ENCODE measurements around the gene MAP3K21. TPM values are rescaled to one million over a fixed set of nuclear protein-coding genes. Genes with fewer than 3 reads are reported as not detected.

The MAP3K21 gene
- total and polyA plus RNA-seq, 2 donors (not counting 1 experiment from before 2014, with no cell fraction given) = 0.07 to 0.17 TPM

DNA sequence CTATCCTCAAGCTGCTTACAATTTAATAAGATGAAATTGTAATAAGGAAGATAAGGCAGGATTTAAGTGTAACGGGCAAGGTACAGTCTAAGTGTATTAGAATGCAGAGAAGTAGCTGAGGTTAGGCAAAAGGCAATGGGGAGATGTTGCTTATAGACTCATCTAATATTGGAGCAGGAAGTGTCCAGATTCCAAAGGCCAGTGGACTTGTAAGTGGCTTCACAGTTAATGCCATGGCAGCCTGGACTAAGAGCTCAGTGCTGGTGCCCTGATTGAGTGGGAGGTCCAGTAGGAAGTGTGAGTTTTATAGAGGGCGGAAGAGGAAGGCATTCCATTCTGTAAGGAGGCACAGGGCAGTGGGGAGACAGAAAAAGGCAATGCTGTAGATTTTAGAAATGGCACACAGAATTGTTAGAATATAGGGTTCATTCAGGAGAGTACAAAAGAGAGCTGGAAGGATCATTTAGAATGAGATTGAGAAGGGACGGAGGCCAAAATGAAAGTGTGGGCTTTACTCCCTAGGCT is 12.6 kb downstream of the MAP3K21 start:
- Histone ChIP-seq H3K9me3 (ENCODE audit: control insufficient read depth, insufficient read depth, low read depth, low read length) (no peaks in the 10 kb centered on the region), H2AFZ (ENCODE audit: low read length) (no peak overlapping the region), H3K79me2 (ENCODE audit: control insufficient read depth, insufficient read depth, low read length) (no peaks in the 10 kb centered on the region), H3K27me3 (ENCODE audit: control insufficient read depth, insufficient read depth, low read length) (no peaks in the 10 kb centered on the region), H3K9ac (ENCODE audit: insufficient read depth, low read length) (no peak overlapping the region), H3K4me3 (replicated peaks in 1 of 4; ENCODE audit: control extremely low read depth in 1 of 4, insufficient read depth in 1 of 4, low read depth in 3 of 4, low read length in 4 of 4) (no peak overlapping the region), H3K27ac (ENCODE audit: insufficient read depth, low read length) (no peak overlapping the region), H4K20me1 (ENCODE audit: control insufficient read depth, extremely low read depth, insufficient read depth, low read length) (no peaks in the 10 kb centered on the region), H3K4me2 (ENCODE audit: extremely low read depth, insufficient read depth, low read length) (no peak overlapping the region), H3K36me3 (ENCODE audit: control insufficient read depth, insufficient read depth, low read length) (no peaks in the 10 kb centered on the region), H3K4me1 (ENCODE audit: control insufficient read depth, extremely low read depth, insufficient read depth, low read length) (no peaks in the 10 kb centered on the region)
- DNase-seq (ENCODE audit: low read depth in 2 of 2) = no peak
- no peak for TF ChIP-seq EZH2 (IDR thresholded peaks at IDR 0.05; ENCODE audit: low read length, missing control alignments)
- TF ChIP-seq, protein P1, sequence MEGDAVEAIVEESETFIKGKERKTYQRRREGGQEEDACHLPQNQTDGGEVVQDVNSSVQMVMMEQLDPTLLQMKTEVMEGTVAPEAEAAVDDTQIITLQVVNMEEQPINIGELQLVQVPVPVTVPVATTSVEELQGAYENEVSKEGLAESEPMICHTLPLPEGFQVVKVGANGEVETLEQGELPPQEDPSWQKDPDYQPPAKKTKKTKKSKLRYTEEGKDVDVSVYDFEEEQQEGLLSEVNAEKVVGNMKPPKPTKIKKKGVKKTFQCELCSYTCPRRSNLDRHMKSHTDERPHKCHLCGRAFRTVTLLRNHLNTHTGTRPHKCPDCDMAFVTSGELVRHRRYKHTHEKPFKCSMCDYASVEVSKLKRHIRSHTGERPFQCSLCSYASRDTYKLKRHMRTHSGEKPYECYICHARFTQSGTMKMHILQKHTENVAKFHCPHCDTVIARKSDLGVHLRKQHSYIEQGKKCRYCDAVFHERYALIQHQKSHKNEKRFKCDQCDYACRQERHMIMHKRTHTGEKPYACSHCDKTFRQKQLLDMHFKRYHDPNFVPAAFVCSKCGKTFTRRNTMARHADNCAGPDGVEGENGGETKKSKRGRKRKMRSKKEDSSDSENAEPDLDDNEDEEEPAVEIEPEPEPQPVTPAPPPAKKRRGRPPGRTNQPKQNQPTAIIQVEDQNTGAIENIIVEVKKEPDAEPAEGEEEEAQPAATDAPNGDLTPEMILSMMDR (conservative IDR thresholded peaks at IDR 0.05 in 1 of 2, IDR thresholded peaks at IDR 0.05 in 1 of 2; ENCODE audit: low read depth in 1 of 2, low read length in 2 of 2) = no peak

DNA sequence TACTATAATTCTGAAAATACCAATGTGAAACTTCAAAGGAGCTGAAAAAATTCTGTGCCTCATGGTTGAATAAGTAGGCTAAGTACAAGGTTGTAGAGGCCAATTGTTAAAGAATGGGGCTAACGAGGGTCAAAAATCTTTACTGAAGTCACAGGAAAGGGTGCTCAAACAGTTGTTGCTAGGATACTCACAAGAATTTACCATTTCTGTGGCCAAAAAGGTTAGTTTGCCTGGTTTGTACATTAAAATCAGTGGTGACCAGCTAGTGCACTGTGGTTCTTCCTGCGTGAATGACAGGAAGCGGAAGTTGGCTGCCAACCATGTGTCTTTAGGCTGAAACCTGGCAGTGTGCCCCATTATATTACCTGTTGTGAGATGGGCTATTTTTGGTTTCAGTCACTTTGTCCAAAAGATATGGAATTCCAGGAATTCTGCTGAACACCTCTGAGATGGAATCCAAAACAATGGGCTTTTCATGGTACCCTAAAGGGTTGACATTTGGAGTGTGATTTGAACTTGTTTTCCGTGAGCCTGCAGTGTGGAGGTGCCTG is 13.5 kb downstream of the MAP3K21 start:
- H3K4me3 ChIP-seq (replicated peaks in 1 of 4; ENCODE audit: control extremely low read depth in 1 of 4, insufficient read depth in 1 of 4, low read depth in 3 of 4, low read length in 4 of 4) = no peak overlapping the region
- no peak for TF ChIP-seq EZH2 (IDR thresholded peaks at IDR 0.05; ENCODE audit: low read length, missing control alignments)
- TF ChIP-seq, protein P1 (conservative IDR thresholded peaks at IDR 0.05 in 1 of 2, IDR thresholded peaks at IDR 0.05 in 1 of 2; ENCODE audit: low read depth in 1 of 2, low read length in 2 of 2) = no peak
- H3K4me1 ChIP-seq (ENCODE audit: control insufficient read depth, extremely low read depth, insufficient read depth, low read length) = no peaks in the 10 kb centered on the region
- H4K20me1 ChIP-seq (ENCODE audit: control insufficient read depth, extremely low read depth, insufficient read depth, low read length) = no peaks in the 10 kb centered on the region
- no peaks in the 10 kb centered on the region for H3K36me3 ChIP-seq (ENCODE audit: control insufficient read depth, insufficient read depth, low read length)
- H3K9ac ChIP-seq (ENCODE audit: insufficient read depth, low read length) = no peak overlapping the region
- DNase-seq (ENCODE audit: low read depth in 2 of 2) = no peak
- H3K27me3 ChIP-seq (ENCODE audit: control insufficient read depth, insufficient read depth, low read length) = no peaks in the 10 kb centered on the region
- H3K27ac ChIP-seq (ENCODE audit: insufficient read depth, low read length) = no peak overlapping the region
- H2AFZ ChIP-seq (ENCODE audit: low read length) = no peak overlapping the region
- no peak overlapping the region for H3K4me2 ChIP-seq (ENCODE audit: extremely low read depth, insufficient read depth, low read length)
- H3K9me3 ChIP-seq (ENCODE audit: control insufficient read depth, insufficient read depth, low read depth, low read length) = no peaks in the 10 kb centered on the region
- no peaks in the 10 kb centered on the region for H3K79me2 ChIP-seq (ENCODE audit: control insufficient read depth, insufficient read depth, low read length)

DNA sequence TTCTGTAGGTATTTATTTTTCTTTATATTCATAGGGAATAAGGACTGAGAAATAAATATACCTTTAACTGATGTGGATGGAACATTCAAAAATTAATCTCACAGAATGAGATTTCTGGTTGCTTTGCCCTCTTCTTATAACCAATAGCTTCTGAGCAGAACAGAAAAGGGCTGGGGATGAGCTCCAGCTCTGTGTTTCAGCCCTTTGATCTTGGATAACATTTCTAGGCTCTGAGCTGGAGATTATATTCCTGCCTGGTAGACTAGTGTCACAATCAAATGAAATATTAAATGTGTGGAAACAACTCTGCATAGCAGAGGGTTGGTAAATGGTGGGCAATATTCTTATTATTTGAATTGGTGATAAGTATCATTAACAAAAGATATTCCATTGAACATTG is 14.6 kb downstream of the MAP3K21 start:
- no peak overlapping the region for H3K4me2 ChIP-seq (ENCODE audit: extremely low read depth, insufficient read depth, low read length)
- no peaks in the 10 kb centered on the region for H4K20me1 ChIP-seq (ENCODE audit: control insufficient read depth, extremely low read depth, insufficient read depth, low read length)
- no peak overlapping the region for H3K9ac ChIP-seq (ENCODE audit: insufficient read depth, low read length)
- no peak overlapping the region for H3K4me3 ChIP-seq (replicated peaks in 1 of 4; ENCODE audit: control extremely low read depth in 1 of 4, insufficient read depth in 1 of 4, low read depth in 3 of 4, low read length in 4 of 4)
- H3K9me3 ChIP-seq (ENCODE audit: control insufficient read depth, insufficient read depth, low read depth, low read length) = no peaks in the 10 kb centered on the region
- no peaks in the 10 kb centered on the region for H3K27me3 ChIP-seq (ENCODE audit: control insufficient read depth, insufficient read depth, low read length)
- no peaks in the 10 kb centered on the region for H3K36me3 ChIP-seq (ENCODE audit: control insufficient read depth, insufficient read depth, low read length)
- no peak overlapping the region for H3K27ac ChIP-seq (ENCODE audit: insufficient read depth, low read length)
- no peaks in the 10 kb centered on the region for H3K4me1 ChIP-seq (ENCODE audit: control insufficient read depth, extremely low read depth, insufficient read depth, low read length)
- DNase-seq (ENCODE audit: low read depth in 2 of 2) = no peak
- TF ChIP-seq, protein P1 (conservative IDR thresholded peaks at IDR 0.05 in 1 of 2, IDR thresholded peaks at IDR 0.05 in 1 of 2; ENCODE audit: low read depth in 1 of 2, low read length in 2 of 2) = no peak
- TF ChIP-seq EZH2 (IDR thresholded peaks at IDR 0.05; ENCODE audit: low read length, missing control alignments) = no peak
- H3K79me2 ChIP-seq (ENCODE audit: control insufficient read depth, insufficient read depth, low read length) = no peaks in the 10 kb centered on the region
- no peak overlapping the region for H2AFZ ChIP-seq (ENCODE audit: low read length)

Measured in fibroblast of lung (primary cell).